Kidney (tissue), 14 donors: ENCODE data around the gene RIMS1. TPM values are rescaled to one million over a fixed set of nuclear protein-coding genes. Genes with fewer than 3 reads are reported as not detected.
A peak's percentile ranks its signal among the peaks of the same experiment; 100 is the strongest.

ENCODE experiments used
- DNase-seq, 5 donors: peaks; one replicate each; pipeline ENCODE4 v3.0.0-alpha.2; 2013 to 2020
- FAIRE-seq: peaks from 2 replicates; lab custom pipeline; 2012; peaks lifted over from hg19 to GRCh38; lab: Jason Lieb, UNC
- H3K27ac ChIP-seq, 2 donors: one replicate each; pipeline ENCODE4 v1.7.0; 2013; ENCODE audit warnings: low read depth in 2 of 2, low read length in 2 of 2, inconsistent platforms in 1 of 2
- H3K27me3 ChIP-seq: one replicate; pipeline ENCODE4 v1.7.1; 2013; ENCODE audit warnings: low read length, inconsistent platforms; ENCODE audit not compliant: control insufficient read depth, insufficient read depth
- H3K36me3 ChIP-seq, 3 donors: one replicate each; pipeline versions ENCODE4 v1.7.0 to v1.7.1; 2013; ENCODE audit warnings: low read length in 3 of 3, control low read depth in 1 of 3, inconsistent platforms in 1 of 3; ENCODE audit not compliant: insufficient read depth in 3 of 3, control insufficient read depth in 2 of 3
- H3K4me1 ChIP-seq, 3 donors: one replicate each; pipeline versions ENCODE4 v1.7.0 to v1.7.1; 2013; ENCODE audit warnings: low read length in 3 of 3, inconsistent platforms in 1 of 3, low read depth in 1 of 3; ENCODE audit not compliant: control insufficient read depth in 2 of 3, insufficient read depth in 2 of 3
- H3K4me3 ChIP-seq, 3 donors: one replicate each; pipeline versions ENCODE4 v1.7.0 to v1.8.1; 2013; ENCODE audit warnings: low read length in 3 of 3, control low read depth in 1 of 3, inconsistent platforms in 1 of 3
- H3K9ac ChIP-seq, 3 donors: one replicate each; pipeline versions ENCODE4 v1.7.0 to v1.7.1; 2013; ENCODE audit warnings: low read length in 3 of 3, control low read depth in 1 of 3, inconsistent platforms in 1 of 3
- H3K9me3 ChIP-seq, 3 donors: one replicate each; pipeline versions ENCODE4 v1.7.0 to v1.7.1; 2013; ENCODE audit warnings: low read length in 3 of 3, control low read depth in 1 of 3, inconsistent platforms in 1 of 3; ENCODE audit not compliant: control insufficient read depth in 2 of 3, insufficient read depth in 1 of 3
- intact Hi-C: fragments of 100-400 bp; cut with DNase I; formaldehyde crosslinking; loops from one replicate; pipeline ENCODE4 v1.11.1; 2022
- polyA plus RNA-seq: library from polyadenylated mRNA; stranded (reverse); fragments of 350-450 nt; fragmentation: Illumina TruSeq; extraction: RNeasy Lipid Tissue Mini Kit (QIAGEN cat#74804); gene quantifications from one replicate; pipeline ENCODE4 v1.2.3, GENCODE V29; 2014; ENCODE audit warnings: low read depth, low replicate concordance; ENCODE audit not compliant: insufficient read depth
- total RNA-seq: library from RNA; stranded (reverse); fragmentation: NEBNext Ultra II Directional; extraction: Animal tissue kit (Norgen Biotek cat#: 25700); gene quantifications from one replicate; pipeline ENCODE4 v1.2.1, GENCODE V29; 2021
- TF ChIP-seq, protein P1 (sequence below): IDR thresholded peaks from 3 replicates; pipeline ENCODE4 v1.5.1; 2012; ENCODE audit warnings: mild to moderate bottlenecking, moderate library complexity, borderline replicate concordance; ENCODE audit not compliant: insufficient read depth; ENCODE audit errors: extremely low read depth
- donor health status: control.
- donor health status: control.
- donor health status: control.
- donor health status: control.
- donor health status: control.
- donor health status: DM: yes; HTN: yes; CAD: no.
- donor health status: Normal renal cell carcinoma (clear cell type).

RIMS1 gene
- total and polyA plus RNA-seq, 2 donors from 2014 or later: 4.5 TPM; not detected in 1

DNA sequence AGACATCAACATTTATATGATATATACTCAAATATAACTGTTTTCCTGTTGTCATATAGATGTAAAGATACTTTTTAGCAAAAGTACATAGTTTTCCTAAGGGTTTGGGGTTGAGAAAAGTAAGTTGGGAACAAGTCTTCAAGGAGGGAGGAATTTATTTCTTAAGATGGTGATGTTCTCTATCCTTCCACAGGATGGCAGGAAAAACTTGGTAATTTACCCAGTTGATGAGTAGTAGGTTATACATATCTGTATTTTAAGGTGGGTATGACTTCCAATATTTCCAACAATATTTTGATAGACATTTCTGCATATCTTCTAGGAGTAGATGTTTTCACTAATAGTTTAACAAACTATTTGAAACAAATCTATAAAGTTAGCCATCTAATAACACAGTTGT lies 254.4 kb downstream of the RIMS1 start:
- H3K9ac ChIP-seq: no peak overlapping the region
- no peak for FAIRE-seq
- TF ChIP-seq, protein P1, sequence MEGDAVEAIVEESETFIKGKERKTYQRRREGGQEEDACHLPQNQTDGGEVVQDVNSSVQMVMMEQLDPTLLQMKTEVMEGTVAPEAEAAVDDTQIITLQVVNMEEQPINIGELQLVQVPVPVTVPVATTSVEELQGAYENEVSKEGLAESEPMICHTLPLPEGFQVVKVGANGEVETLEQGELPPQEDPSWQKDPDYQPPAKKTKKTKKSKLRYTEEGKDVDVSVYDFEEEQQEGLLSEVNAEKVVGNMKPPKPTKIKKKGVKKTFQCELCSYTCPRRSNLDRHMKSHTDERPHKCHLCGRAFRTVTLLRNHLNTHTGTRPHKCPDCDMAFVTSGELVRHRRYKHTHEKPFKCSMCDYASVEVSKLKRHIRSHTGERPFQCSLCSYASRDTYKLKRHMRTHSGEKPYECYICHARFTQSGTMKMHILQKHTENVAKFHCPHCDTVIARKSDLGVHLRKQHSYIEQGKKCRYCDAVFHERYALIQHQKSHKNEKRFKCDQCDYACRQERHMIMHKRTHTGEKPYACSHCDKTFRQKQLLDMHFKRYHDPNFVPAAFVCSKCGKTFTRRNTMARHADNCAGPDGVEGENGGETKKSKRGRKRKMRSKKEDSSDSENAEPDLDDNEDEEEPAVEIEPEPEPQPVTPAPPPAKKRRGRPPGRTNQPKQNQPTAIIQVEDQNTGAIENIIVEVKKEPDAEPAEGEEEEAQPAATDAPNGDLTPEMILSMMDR: no peak
- intact Hi-C loops: no loop called here
- no peak overlapping the region for H3K27ac ChIP-seq
- no peaks in the 10 kb centered on the region for H3K9me3 ChIP-seq
- no peaks in the 10 kb centered on the region for H3K4me1 ChIP-seq
- DNase-seq: no peak
- H3K27me3 ChIP-seq: no peaks in the 10 kb centered on the region
- no peak overlapping the region for H3K4me3 ChIP-seq
- no peaks in the 10 kb centered on the region for H3K36me3 ChIP-seq

- H3K27ac ChIP-seq: no peak overlapping the region
- no peak overlapping the region for H3K9ac ChIP-seq
- peaks cover 0 to 5% (median 0%) of the 10 kb centered on the region in 3 donors for H3K9me3 ChIP-seq
- intact Hi-C loops: no loop called here
- H3K27me3 ChIP-seq: no peaks in the 10 kb centered on the region
- DNase-seq (peak in 1 of 5 donors; percentile 35), FAIRE-seq (no peak)
- H3K4me3 ChIP-seq: no peak overlapping the region
- no peaks in the 10 kb centered on the region for H3K4me1 ChIP-seq
- no peaks in the 10 kb centered on the region for H3K36me3 ChIP-seq
- TF ChIP-seq, protein P1: no peak
These were observed 263.4 kb downstream of the RIMS1 start for GRCh38 chr6:72149715-72150114.

DNA sequence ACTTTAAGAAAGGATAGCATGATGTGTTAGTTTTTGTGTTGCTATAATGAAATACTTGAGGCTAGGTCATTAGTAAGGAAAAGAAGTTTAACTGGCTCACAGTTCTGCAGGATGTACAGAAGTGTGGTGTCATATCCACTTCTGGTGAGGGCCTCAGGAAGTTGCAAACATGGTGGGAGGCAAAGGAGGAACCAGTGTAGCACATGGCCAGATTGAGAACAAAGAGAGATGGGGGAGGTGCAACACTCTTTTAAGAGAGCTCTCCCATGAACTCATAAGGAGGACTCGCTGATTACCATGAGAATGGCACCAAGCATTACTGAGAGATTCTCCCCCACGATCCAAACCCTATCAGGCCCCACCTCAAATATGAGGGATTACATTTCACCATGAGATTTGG lies 265.4 kb downstream of the RIMS1 start:
- FAIRE-seq: no peak
- Histone ChIP-seq H3K9me3 (peaks cover 0 to 5% (median 0%) of the 10 kb centered on the region in 3 donors), H3K4me1 (no peaks in the 10 kb centered on the region), H3K36me3 (no peaks in the 10 kb centered on the region), H3K4me3 (no peak overlapping the region), H3K27me3 (no peaks in the 10 kb centered on the region), H3K27ac (no peak overlapping the region), H3K9ac (no peak overlapping the region)
- no peak for DNase-seq
- intact Hi-C loops: no loop called here
- TF ChIP-seq, protein P1: no peak

GRCh38 chr6:72175916-72176315 lies 289.6 kb downstream of the RIMS1 start:
- no peak for FAIRE-seq
- TF ChIP-seq, protein P1: no peak
- Histone ChIP-seq H3K9ac (no peak overlapping the region), H3K27me3 (no peaks in the 10 kb centered on the region), H3K4me3 (no peak overlapping the region), H3K4me1 (no peaks in the 10 kb centered on the region), H3K27ac (no peak overlapping the region), H3K36me3 (no peaks in the 10 kb centered on the region), H3K9me3 (no peaks in the 10 kb centered on the region)
- intact Hi-C loops: no loop called here
- no peak for DNase-seq
